Fibroblast of pulmonary artery (primary cell): Measurements from ENCODE around the gene DEFB112.

Source experiments
- DNase-seq: peaks from one replicate; pipeline ENCODE4 v3.0.0-alpha.2; 2010; ENCODE audit warnings: low read depth
- H3K4me3 ChIP-seq: replicated peaks from 2 replicates; pipeline ENCODE4 v1.5.1; 2011; ENCODE audit warnings: low read depth, mild to moderate bottlenecking, control low read depth, low read length, moderate library complexity
- TF ChIP-seq, protein P1 (sequence below): IDR thresholded peaks from 2 replicates; pipeline ENCODE4 v1.5.1; 2011; ENCODE audit warnings: mild to moderate bottlenecking, control low read depth, low read length, inconsistent platforms; ENCODE audit errors: missing control alignments

Gene DEFB112, protein sequence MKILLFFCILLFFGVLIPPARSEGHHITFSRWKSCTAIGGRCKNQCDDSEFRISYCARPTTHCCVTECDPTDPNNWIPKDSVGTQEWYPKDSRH

DNA sequence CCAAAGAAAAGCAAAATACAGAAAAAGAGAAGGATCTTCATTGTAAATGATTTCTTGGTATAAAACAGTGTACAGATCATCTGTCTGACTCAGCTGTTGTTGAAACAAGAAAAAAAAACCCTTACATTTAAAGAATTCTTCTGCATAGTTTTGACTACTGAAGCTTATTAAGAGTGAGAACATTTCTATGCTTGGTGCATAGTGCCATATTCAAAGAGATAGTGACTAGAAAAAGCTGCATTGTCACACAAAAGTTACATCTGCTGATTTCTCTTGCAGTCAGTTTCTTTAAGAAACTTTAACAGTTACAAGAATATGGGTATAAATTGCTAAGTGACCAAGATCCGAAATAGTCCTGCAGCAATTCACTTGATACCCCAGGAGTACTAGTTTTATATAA lies at the start of gene DEFB112:
TSS of gene DEFB112 (minus strand) at position 101 of the 400 bp plus-strand sequence. CDS start at position 41, 60 bp downstream.
- no peak within 1 kb of the TSS for H3K4me3 ChIP-seq
- TF ChIP-seq, protein P1, sequence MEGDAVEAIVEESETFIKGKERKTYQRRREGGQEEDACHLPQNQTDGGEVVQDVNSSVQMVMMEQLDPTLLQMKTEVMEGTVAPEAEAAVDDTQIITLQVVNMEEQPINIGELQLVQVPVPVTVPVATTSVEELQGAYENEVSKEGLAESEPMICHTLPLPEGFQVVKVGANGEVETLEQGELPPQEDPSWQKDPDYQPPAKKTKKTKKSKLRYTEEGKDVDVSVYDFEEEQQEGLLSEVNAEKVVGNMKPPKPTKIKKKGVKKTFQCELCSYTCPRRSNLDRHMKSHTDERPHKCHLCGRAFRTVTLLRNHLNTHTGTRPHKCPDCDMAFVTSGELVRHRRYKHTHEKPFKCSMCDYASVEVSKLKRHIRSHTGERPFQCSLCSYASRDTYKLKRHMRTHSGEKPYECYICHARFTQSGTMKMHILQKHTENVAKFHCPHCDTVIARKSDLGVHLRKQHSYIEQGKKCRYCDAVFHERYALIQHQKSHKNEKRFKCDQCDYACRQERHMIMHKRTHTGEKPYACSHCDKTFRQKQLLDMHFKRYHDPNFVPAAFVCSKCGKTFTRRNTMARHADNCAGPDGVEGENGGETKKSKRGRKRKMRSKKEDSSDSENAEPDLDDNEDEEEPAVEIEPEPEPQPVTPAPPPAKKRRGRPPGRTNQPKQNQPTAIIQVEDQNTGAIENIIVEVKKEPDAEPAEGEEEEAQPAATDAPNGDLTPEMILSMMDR, result no peak
- no peak for DNase-seq

DNA sequence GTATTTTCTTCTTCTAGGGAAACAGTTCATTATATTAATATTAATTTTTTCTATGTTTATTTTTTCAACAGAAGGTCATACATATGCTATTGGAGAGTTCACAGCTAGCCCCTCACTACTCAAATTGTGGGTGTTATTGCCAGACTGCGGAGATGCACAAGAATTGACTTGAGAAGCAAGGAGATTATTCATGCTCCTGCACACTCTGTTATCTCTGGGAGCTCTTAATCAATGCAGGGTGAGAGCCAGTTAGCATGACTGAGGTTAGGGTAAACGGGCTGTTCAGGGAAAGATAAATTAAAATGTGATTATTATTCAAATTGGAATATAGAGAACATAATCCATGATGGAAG lies 48.9 kb upstream of the DEFB112 start:
- TF ChIP-seq, protein P1, result no peak
- DNase-seq, result no peak
- no peak overlapping the region for H3K4me3 ChIP-seq

DNA sequence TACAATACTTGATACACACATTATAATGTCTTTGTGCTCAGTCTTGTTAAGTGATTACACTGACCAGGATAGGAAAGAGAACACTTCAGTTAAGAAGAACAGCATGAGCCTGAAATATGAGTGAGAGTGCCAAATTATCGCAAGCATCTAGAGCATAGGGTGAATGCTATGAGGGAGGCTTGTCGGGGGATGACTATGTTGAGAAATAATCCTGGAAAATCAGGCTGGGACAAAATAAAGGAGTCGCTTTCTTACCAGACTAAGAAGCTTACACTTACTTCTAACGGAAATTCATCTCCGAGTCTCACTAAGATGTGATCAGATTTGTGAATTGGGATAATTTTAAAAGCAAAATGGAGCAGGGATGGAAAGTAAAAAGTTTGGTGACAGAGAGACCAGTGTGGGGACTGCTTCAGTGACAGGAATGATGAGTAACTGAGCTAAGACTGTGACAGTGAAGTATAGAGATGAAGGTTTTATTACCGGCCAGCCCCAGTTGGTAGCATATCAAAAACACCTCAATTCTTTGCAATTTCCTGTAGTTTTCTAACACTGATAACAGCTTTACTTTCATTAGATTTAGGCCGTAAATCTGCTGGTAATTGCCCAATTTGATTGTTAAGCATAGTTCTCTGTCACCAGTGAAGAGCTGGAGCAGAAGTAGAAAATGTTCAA lies 48.4 kb upstream of the DEFB112 start:
- no peak overlapping the region for H3K4me3 ChIP-seq
- DNase-seq, result no peak
- TF ChIP-seq, protein P1, result no peak

DNA sequence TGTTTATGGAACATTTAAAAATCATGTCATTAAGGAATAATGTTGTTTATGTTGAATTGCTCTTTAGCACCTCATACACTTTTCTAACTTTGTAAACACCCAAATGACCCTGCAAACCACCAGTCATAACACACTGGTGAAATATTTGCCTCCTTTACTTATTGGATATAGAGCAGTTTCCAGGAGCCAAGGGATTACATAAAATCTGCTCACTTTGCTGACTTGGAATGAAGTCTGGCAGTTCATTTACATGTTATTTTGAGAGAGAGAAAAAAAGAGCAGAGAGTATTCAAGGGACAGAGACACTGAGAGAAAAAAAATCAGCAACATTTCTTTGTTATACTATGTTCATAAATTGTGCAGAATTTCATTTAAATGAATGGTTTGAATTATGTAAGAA lies 46.6 kb upstream of the DEFB112 start:
- no peak overlapping the region for H3K4me3 ChIP-seq
- no peak for DNase-seq
- TF ChIP-seq, protein P1, result no peak

DNA sequence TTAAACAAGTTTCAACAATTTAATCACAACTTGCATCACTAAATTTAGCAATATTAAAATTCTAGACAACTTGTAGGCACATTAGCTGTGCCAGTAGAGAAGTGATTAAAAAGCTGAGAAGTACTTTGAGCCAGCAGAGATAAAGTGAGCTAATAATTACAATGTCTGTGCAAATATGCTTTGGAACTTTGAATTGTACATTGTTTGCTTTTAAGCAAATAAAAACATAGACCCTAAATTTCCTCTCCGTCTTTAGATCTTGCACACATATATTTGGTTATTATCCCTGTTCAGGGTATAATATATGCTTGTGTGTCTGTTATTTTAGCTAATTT lies 44.2 kb upstream of the DEFB112 start:
- no peak for DNase-seq
- TF ChIP-seq, protein P1, result no peak
- no peak overlapping the region for H3K4me3 ChIP-seq

DNA sequence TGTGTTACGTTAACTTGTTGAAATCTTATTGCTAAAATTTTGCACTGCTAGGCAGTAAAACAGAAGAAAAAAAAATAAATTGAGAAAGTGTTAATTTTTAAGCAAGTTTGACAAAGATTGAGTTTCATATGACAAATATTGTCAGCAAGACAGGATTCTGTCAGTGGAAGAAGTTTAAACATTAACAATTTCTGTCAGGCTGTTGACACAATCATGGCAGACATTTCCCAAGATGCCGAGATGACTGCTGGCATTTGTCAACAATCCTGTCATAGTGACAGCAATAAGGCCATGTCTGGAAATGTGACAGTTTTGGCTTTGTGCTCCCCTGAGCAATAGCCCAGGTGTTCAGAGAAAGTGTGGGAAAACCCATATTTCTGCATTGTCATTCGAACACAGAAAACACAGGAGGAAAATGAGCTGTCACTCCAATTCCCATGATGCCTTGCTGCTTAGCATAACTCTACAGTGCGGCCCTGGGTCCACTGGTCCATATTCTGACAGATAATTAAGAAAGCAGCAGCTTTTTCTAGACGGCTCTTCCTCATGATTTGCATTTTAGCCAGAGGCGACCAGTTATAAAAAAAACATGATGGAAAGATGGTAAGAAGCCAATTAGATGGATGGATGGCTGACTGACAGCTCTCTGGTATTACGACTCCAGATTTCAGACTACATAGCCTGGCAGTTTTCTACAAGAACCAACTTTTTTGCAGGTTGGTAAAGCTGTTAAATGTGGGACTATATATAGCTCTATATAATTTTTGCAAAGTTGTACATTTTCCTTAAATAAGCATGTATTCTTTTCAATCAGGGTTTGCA lies 43.6 kb upstream of the DEFB112 start:
- TF ChIP-seq, protein P1, result no peak
- DNase-seq, result no peak
- H3K4me3 ChIP-seq, result no peak overlapping the region
